HL-60 (cell line): Measurements from ENCODE around the gene SRF.

Source experiments
- CTCF ChIP-seq: IDR thresholded peaks from one replicate; pipeline ENCODE4 v1.5.1; 2011; ENCODE audit warnings: low read length, control low read depth, inconsistent platforms; ENCODE audit not compliant: insufficient read depth
- GABPA ChIP-seq: IDR thresholded peaks from 2 replicates; pipeline ENCODE4 v1.6.1; 2012; ENCODE audit warnings: low read depth
- POLR2AphosphoS5 ChIP-seq: IDR thresholded peaks from 2 replicates; pipeline ENCODE4 v1.6.1; 2012; ENCODE audit warnings: low read depth
- REST ChIP-seq: IDR thresholded peaks from 2 replicates; pipeline ENCODE4 v1.6.1; 2012; ENCODE audit warnings: low read depth; ENCODE audit not compliant: insufficient replicate concordance

DNA sequence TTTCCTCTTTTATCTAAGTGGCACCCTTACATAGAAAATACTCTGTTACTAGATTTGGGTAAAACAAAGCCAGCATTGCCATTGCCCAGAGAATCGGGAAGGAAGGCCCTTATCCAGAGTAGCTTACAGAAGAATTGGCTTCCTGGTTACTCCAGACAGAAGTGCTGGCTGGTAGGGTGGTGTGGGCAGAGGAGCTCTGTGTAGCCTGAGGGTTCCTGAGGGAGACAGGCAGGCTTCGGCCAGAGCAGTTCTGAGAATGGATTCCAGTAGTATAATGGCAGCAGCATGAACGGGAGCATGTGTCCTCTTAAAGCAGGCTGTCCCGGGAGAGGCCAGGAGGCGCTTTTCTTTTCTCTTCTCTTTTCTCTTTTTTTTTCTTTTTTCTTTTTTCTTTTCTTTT lies 22.9 kb downstream of the SRF start:
- TF ChIP-seq POLR2AphosphoS5 (no peak), CTCF (no peak), REST (no peak), GABPA (no peak)
